NCI-H748 (cell line): ENCODE data around the gene LCK.
"Not testable (repeated sequence)": the region's sequence is repeated elsewhere in the genome, so short reads cannot be mapped to it uniquely, and the experiment has no call there.

Source experiments
- DNase-seq: peaks from one replicate; lab custom pipeline; 2025; ENCODE audit not compliant: unreplicated experiment; lab: John Stamatoyannopoulos, UW

LCK gene

GRCh38 chr1:32273391-32274208 lies 22.5 kb downstream of the LCK start:
- peak; percentile 95 for DNase-seq

GRCh38 chr1:32274646-32275340 lies 23.7 kb downstream of the LCK start:
- DNase-seq, result no peak

- DNase-seq, result no peak
Observed at GRCh38 chr1:32275424-32275823, 24.4 kb downstream of the LCK start.

- no peak for DNase-seq
Observed at GRCh38 chr1:32276032-32276782, 25.1 kb downstream of the LCK start.

GRCh38 chr1:32284777-32285176 lies 33.7 kb downstream of the LCK start:
- DNase-seq, result not testable (repeated sequence)

GRCh38 chr1:32285658-32286057 lies 34.6 kb downstream of the LCK start:
- no peak for DNase-seq

GRCh38 chr1:32286763-32287162 lies 35.7 kb downstream of the LCK start:
- DNase-seq, result no peak

- DNase-seq, result no peak
Observed at GRCh38 chr1:32289256-32289655, 38.2 kb downstream of the LCK start.

GRCh38 chr1:32291145-32291707 lies 40.2 kb downstream of the LCK start:
- DNase-seq, result no peak

- peak; percentile 89 for DNase-seq
Observed at GRCh38 chr1:32291708-32292538, 40.9 kb downstream of the LCK start, which contains the start of gene HDAC1. HDAC1 (plus strand) TSS chr1:32292083; CDS start chr1:32292170, 87 bp downstream.

GRCh38 chr1:32298211-32298610 lies 47.1 kb downstream of the LCK start:
- DNase-seq, result not testable (repeated sequence)

GRCh38 chr1:32299327-32299726 lies 48.3 kb downstream of the LCK start:
- no peak for DNase-seq

GRCh38 chr1:32303358-32303757 lies 52.3 kb downstream of the LCK start:
- no peak for DNase-seq

GRCh38 chr1:32303997-32304622 lies 53.0 kb downstream of the LCK start:
- DNase-seq, result no peak

- DNase-seq, result no peak
Observed at GRCh38 chr1:32305310-32305709, 54.2 kb downstream of the LCK start.

- DNase-seq, result no peak
Observed at GRCh38 chr1:32307324-32307723, 56.3 kb downstream of the LCK start.

GRCh38 chr1:32309960-32310359 lies 58.9 kb downstream of the LCK start:
- no peak for DNase-seq

GRCh38 chr1:32311709-32312393 lies 60.8 kb downstream of the LCK start:
- no peak for DNase-seq

GRCh38 chr1:32316903-32317277 lies 65.8 kb downstream of the LCK start:
- DNase-seq, result no peak
